HG03442 (cell line): Measurements from ENCODE around the gene LAMA3.
"Not testable (repeated sequence)": the region's sequence is repeated elsewhere in the genome, so short reads cannot be mapped to it uniquely, and the experiment has no call there.

Experiments
- ATAC-seq: cut with Tn5 transposase; IDR thresholded peaks from one replicate; pipeline ENCODE4 v1.9.1; 2021; ENCODE audit warnings: mild to moderate bottlenecking, moderate library complexity; ENCODE audit not compliant: unreplicated experiment

The LAMA3 gene

GRCh38 chr18:23725827-23726661 is 36.8 kb downstream of the LAMA3 start:
- ATAC-seq: no peak

GRCh38 chr18:23727707-23728493 is 38.6 kb downstream of the LAMA3 start:
- ATAC-seq: no peak

GRCh38 chr18:23730857-23731256 is 41.6 kb downstream of the LAMA3 start:
- ATAC-seq: no peak

GRCh38 chr18:23731861-23732260 is 42.6 kb downstream of the LAMA3 start:
- ATAC-seq: no peak

- no peak for ATAC-seq
Measured at GRCh38 chr18:23732439-23732838, 43.2 kb downstream of the LAMA3 start.

- not testable (repeated sequence) for ATAC-seq
Measured at GRCh38 chr18:23733265-23733664, 44.0 kb downstream of the LAMA3 start.

- no peak for ATAC-seq
Measured at GRCh38 chr18:23733895-23734294, 44.6 kb downstream of the LAMA3 start.

GRCh38 chr18:23735021-23735464 is 45.8 kb downstream of the LAMA3 start:
- ATAC-seq: peak; percentile 52

- ATAC-seq: no peak
Measured at GRCh38 chr18:23737578-23737977, 48.3 kb downstream of the LAMA3 start.

- no peak for ATAC-seq
Measured at GRCh38 chr18:23738151-23738550, 48.9 kb downstream of the LAMA3 start.

GRCh38 chr18:23738575-23738974 is 49.3 kb downstream of the LAMA3 start:
- no peak for ATAC-seq

GRCh38 chr18:23740105-23740830 is 51.0 kb downstream of the LAMA3 start:
- no peak for ATAC-seq

GRCh38 chr18:23741967-23742366 is 52.7 kb downstream of the LAMA3 start:
- not testable (repeated sequence) for ATAC-seq

- ATAC-seq: no peak
Measured at GRCh38 chr18:23743733-23744333, 54.6 kb downstream of the LAMA3 start.

- no peak for ATAC-seq
Measured at GRCh38 chr18:23745366-23745765, 56.1 kb downstream of the LAMA3 start.

- no peak for ATAC-seq
Measured at GRCh38 chr18:23746851-23747250, 57.6 kb downstream of the LAMA3 start.

GRCh38 chr18:23752363-23752762 is 63.1 kb downstream of the LAMA3 start:
- no peak for ATAC-seq

- no peak for ATAC-seq
Measured at GRCh38 chr18:23752796-23753195, 63.5 kb downstream of the LAMA3 start.

- no peak for ATAC-seq
Measured at GRCh38 chr18:23756590-23757436, 67.6 kb downstream of the LAMA3 start.

GRCh38 chr18:23757437-23757733 is 68.1 kb downstream of the LAMA3 start:
- ATAC-seq: no peak
